PC-3 (cell line): ENCODE data around the gene CCR9.

Experiments
- CTCF ChIP-seq: fragments of 300-600 bp; sonication (generic); conservative IDR thresholded peaks from 2 replicates; pipeline ENCODE4 v1.5.1; 2017; ENCODE audit warnings: antibody characterized with exemption, low read depth, mild to moderate bottlenecking, low read length
- EZH2 ChIP-seq: fragments of 300-600 bp; sonication (generic); IDR thresholded peaks from one replicate; pipeline ENCODE4 v1.6.1; 2017; ENCODE audit warnings: antibody characterized with exemption, mild to moderate bottlenecking, low read length; ENCODE audit not compliant: unreplicated experiment

- no peak for TF ChIP-seq CTCF
- TF ChIP-seq EZH2: no peak
Measured at GRCh38 chr3:45915518-45916231, 29.3 kb downstream of the CCR9 start.
